NT2/D1 (cell line): ENCODE data around the gene WASHC1.
"Not testable (repeated sequence)": the region's sequence is repeated elsewhere in the genome, so short reads cannot be mapped to it uniquely, and the experiment has no call there.

Experiments used
- DNase-seq: peaks from one replicate; pipeline ENCODE4 v3.0.0-alpha.2; 2011; ENCODE audit warnings: low read depth, low spot score
- H3K27me3 ChIP-seq: 2 replicates; pipeline ENCODE4 v1.6.0; 2011; ENCODE audit warnings: mild to moderate bottlenecking; ENCODE audit not compliant: insufficient read length, insufficient read depth
- H3K36me3 ChIP-seq: 2 replicates; pipeline ENCODE4 v1.6.1; 2011; ENCODE audit warnings: mild to moderate bottlenecking, low read length, mixed read lengths; ENCODE audit not compliant: insufficient read depth, insufficient read length
- H3K4me1 ChIP-seq: 2 replicates; pipeline ENCODE4 v1.5.1; 2011; ENCODE audit not compliant: insufficient read depth, insufficient read length
- H3K4me3 ChIP-seq: 2 replicates; pipeline ENCODE4 v1.5.1; 2011; ENCODE audit warnings: low read depth; ENCODE audit not compliant: insufficient read length
- H3K9ac ChIP-seq: 2 replicates; pipeline ENCODE4 v1.6.0; 2011; ENCODE audit warnings: low read depth; ENCODE audit not compliant: insufficient read length
- H3K9me3 ChIP-seq: 2 replicates; pipeline ENCODE4 v1.5.1; 2011; ENCODE audit warnings: mild to moderate bottlenecking, low read length; ENCODE audit not compliant: insufficient read depth

The WASHC1 gene, protein sequence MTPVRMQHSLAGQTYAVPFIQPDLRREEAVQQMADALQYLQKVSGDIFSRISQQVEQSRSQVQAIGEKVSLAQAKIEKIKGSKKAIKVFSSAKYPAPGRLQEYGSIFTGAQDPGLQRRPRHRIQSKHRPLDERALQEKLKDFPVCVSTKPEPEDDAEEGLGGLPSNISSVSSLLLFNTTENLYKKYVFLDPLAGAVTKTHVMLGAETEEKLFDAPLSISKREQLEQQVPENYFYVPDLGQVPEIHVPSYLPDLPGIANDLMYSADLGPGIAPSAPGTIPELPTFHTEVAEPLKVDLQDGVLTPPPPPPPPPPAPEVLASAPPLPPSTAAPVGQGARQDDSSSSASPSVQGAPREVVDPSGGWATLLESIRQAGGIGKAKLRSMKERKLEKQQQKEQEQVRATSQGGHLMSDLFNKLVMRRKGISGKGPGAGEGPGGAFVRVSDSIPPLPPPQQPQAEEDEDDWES

GRCh38 chr9:29356-29755, at the start of gene WASHC1:
WASHC1 (minus strand) TSS chr9:29456; CDS start chr9:24999, 4,457 bp downstream.
- H3K9ac ChIP-seq, H3K36me3 ChIP-seq, H3K9me3 ChIP-seq, H3K4me1 ChIP-seq, DNase-seq, H3K27me3 ChIP-seq: not testable (repeated sequence)
- peak within 1 kb of the TSS; percentile 46 for H3K4me3 ChIP-seq

GRCh38 chr9:78333-78732, 49.1 kb upstream of the WASHC1 start:
- not testable (repeated sequence) for H3K4me1 ChIP-seq, H3K4me3 ChIP-seq, H3K9me3 ChIP-seq, H3K36me3 ChIP-seq, H3K9ac ChIP-seq, DNase-seq
- H3K27me3 ChIP-seq = peaks cover 19% of the 10 kb centered on the region

- peaks cover 32% of the 10 kb centered on the region for H3K27me3 ChIP-seq
- H3K36me3 ChIP-seq, DNase-seq, H3K4me3 ChIP-seq, H3K9ac ChIP-seq, H3K9me3 ChIP-seq, H3K4me1 ChIP-seq: not testable (repeated sequence)
Observed at GRCh38 chr9:76389-76788, 47.1 kb upstream of the WASHC1 start.

- not testable (repeated sequence) for H3K9ac ChIP-seq, H3K9me3 ChIP-seq, H3K4me1 ChIP-seq, H3K36me3 ChIP-seq, DNase-seq
- peaks cover 32% of the 10 kb centered on the region for H3K27me3 ChIP-seq
- peak overlapping the region; percentile 37 for H3K4me3 ChIP-seq
Observed at GRCh38 chr9:73900-74525, 44.8 kb upstream of the WASHC1 start.

- DNase-seq, H3K9me3 ChIP-seq, H3K36me3 ChIP-seq, H3K4me1 ChIP-seq: not testable (repeated sequence)
- H3K9ac ChIP-seq = peak overlapping the region; percentile 79
- H3K4me3 ChIP-seq = peak overlapping the region; percentile 37
- H3K27me3 ChIP-seq = peaks cover 32% of the 10 kb centered on the region
Observed at GRCh38 chr9:73076-73899, 44.0 kb upstream of the WASHC1 start.

GRCh38 chr9:63031-63629, 33.9 kb upstream of the WASHC1 start:
- H3K9ac ChIP-seq, DNase-seq, H3K4me1 ChIP-seq, H3K36me3 ChIP-seq, H3K27me3 ChIP-seq, H3K4me3 ChIP-seq, H3K9me3 ChIP-seq: not testable (repeated sequence)

GRCh38 chr9:52678-53077, 23.4 kb upstream of the WASHC1 start:
- not testable (repeated sequence) for H3K4me1 ChIP-seq, H3K9ac ChIP-seq, H3K27me3 ChIP-seq, DNase-seq, H3K36me3 ChIP-seq, H3K4me3 ChIP-seq, H3K9me3 ChIP-seq

DNA sequence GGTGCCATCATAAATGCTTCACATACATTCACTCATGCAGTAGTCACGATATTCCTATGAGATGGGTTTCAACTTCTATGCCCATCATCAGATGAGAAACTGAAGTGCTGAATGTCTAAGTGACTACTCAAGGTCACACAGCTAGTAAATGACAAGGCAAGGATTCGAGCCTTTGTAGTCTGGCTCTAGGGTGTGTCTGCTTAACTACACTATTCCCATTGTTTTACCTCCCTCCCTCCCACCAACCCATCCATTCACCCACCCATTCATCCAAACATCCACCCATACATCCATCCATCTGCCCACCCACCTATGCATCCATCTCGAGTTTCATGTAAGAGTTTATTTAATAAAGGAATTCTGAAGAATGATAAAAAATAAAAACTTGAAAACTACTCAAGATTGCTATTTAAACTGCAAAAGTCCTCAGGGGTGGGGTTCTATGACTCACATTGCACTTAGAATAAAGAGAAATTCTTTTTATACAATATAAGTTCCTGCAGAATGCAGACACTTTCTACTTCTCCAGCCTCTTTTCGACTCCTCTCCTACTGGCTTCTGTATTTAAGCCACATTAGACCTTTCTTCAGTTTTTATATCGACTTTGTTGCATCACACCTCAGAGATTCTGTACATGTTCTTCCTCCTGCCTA, 19.1 kb upstream of the WASHC1 start:
- not testable (repeated sequence) for H3K36me3 ChIP-seq, H3K4me3 ChIP-seq, H3K4me1 ChIP-seq, H3K27me3 ChIP-seq, H3K9ac ChIP-seq, DNase-seq, H3K9me3 ChIP-seq

GRCh38 chr9:46639-47271, 17.5 kb upstream of the WASHC1 start:
- DNase-seq, H3K4me3 ChIP-seq, H3K36me3 ChIP-seq, H3K9ac ChIP-seq, H3K27me3 ChIP-seq, H3K9me3 ChIP-seq, H3K4me1 ChIP-seq: not testable (repeated sequence)

DNA sequence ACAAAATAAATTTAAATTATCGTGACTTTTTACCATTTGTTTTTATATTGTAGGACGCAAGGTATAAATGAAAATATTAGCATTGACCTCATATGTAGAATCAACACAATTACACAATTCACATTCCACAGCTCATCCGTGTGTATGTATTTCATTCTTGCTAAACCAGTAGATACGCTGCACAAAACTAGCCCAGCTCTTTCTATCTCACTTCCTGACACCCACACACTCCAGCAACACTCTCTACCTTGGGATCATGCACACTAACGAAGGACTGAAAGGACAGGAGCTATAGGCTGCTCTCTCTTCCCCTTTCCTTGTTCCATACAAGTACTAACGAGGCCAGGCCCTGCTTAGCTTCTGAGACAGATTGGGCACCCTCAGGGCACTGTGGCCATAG, 16.9 kb upstream of the WASHC1 start:
- H3K4me3 ChIP-seq, H3K36me3 ChIP-seq, H3K27me3 ChIP-seq, H3K9me3 ChIP-seq, DNase-seq, H3K4me1 ChIP-seq, H3K9ac ChIP-seq: not testable (repeated sequence)
